Subcutaneous adipose tissue (tissue), 4 donors: ENCODE data around the gene SH3PXD2A. TPM values are rescaled to one million over a fixed set of nuclear protein-coding genes. Genes with fewer than 3 reads are reported as not detected.

Source experiments
- CTCF ChIP-seq: fragments of 450-650 bp; IDR thresholded peaks from one replicate; pipeline ENCODE4 v1.5.1; 2016; ENCODE audit warnings: low read depth, mild to moderate bottlenecking, control low read depth, antibody characterized with exemption, moderate library complexity
- small RNA-seq: library from RNA; depleted of rRNA; stranded (forward); fragments of <200 nt; gene quantifications from one replicate; pipeline ENCODE3, GENCODE V24; 2016
- total RNA-seq, 4 donors: library from RNA; depleted of rRNA; stranded (reverse); fragments of >200 nt; gene quantifications; one replicate each; pipeline ENCODE4 v1.1.0, GENCODE V29; 2016

The SH3PXD2A gene
- total RNA-seq, 4 donors from 2014 or later: 13.0 to 23.6 (median 18.7) TPM

GRCh38 chr10:103547391-103547946 is 307.9 kb downstream of the SH3PXD2A start:
- TF ChIP-seq CTCF: no peak

- TF ChIP-seq CTCF: no peak
Observed at GRCh38 chr10:103546401-103546800, 309.0 kb downstream of the SH3PXD2A start.

GRCh38 chr10:103545771-103546281 is 309.6 kb downstream of the SH3PXD2A start:
- no peak for TF ChIP-seq CTCF

GRCh38 chr10:103545366-103545765 is 310.0 kb downstream of the SH3PXD2A start:
- no peak for TF ChIP-seq CTCF

GRCh38 chr10:103544657-103545310 is 310.6 kb downstream of the SH3PXD2A start:
- TF ChIP-seq CTCF: no peak

Small RNA genes lying within 50 kb of the gene (small RNA-seq; reads per million reads assigned to genes)
- 0.49 reads per million for gene RF00019

Other genes starting within 250 kb of the SH3PXD2A start
- 10 to 100 TPM; 16.6 to 28.4 (median 24.7) TPM for gene STN1, start 62.6 kb upstream of the SH3PXD2A start, total RNA-seq
- gene SLK, start 111.6 kb upstream of the SH3PXD2A start, total RNA-seq: 10 to 100 TPM; 47.4 to 73.5 (median 65.9) TPM
- gene COL17A1, start 230.3 kb upstream of the SH3PXD2A start, total RNA-seq: under 1 TPM in 2 of 4 donors, not detected in 2; under 0.01 to 0.19 TPM